Iris pigment epithelial cell (primary cell): ENCODE results near the gene TOPAZ1.

ENCODE experiments used
- DNase-seq: peaks from one replicate; pipeline ENCODE4 v3.0.0-alpha.2; 2011; ENCODE audit warnings: low read depth

Gene TOPAZ1

GRCh38 chr3:44242721-44243120 is 1.0 kb downstream of the TOPAZ1 start:
- DNase-seq = no peak

- no peak for DNase-seq
Measured at GRCh38 chr3:44248152-44248551, 6.5 kb downstream of the TOPAZ1 start.

- peak; percentile 36 for DNase-seq
Measured at GRCh38 chr3:44252332-44252959, 10.8 kb downstream of the TOPAZ1 start.

GRCh38 chr3:44259404-44259803 is 17.7 kb downstream of the TOPAZ1 start:
- DNase-seq = no peak

GRCh38 chr3:44264146-44264545 is 22.5 kb downstream of the TOPAZ1 start:
- DNase-seq = no peak

- DNase-seq = no peak
Measured at GRCh38 chr3:44265815-44266214, 24.1 kb downstream of the TOPAZ1 start.

- DNase-seq = no peak
Measured at GRCh38 chr3:44272191-44272590, 30.5 kb downstream of the TOPAZ1 start.

GRCh38 chr3:44277925-44278324 is 36.2 kb downstream of the TOPAZ1 start:
- DNase-seq = no peak

GRCh38 chr3:44280077-44280476 is 38.4 kb downstream of the TOPAZ1 start:
- DNase-seq = no peak

- DNase-seq = no peak
Measured at GRCh38 chr3:44280631-44281030, 38.9 kb downstream of the TOPAZ1 start.

GRCh38 chr3:44284949-44285348 is 43.3 kb downstream of the TOPAZ1 start:
- no peak for DNase-seq

GRCh38 chr3:44289882-44290462 is 48.3 kb downstream of the TOPAZ1 start:
- no peak for DNase-seq

- DNase-seq = no peak
Measured at GRCh38 chr3:44292276-44292675, 50.6 kb downstream of the TOPAZ1 start.

- no peak for DNase-seq
Measured at GRCh38 chr3:44292947-44293346, 51.3 kb downstream of the TOPAZ1 start.

GRCh38 chr3:44297255-44297654 is 55.6 kb downstream of the TOPAZ1 start:
- no peak for DNase-seq

GRCh38 chr3:44301746-44302145 is 60.1 kb downstream of the TOPAZ1 start:
- no peak for DNase-seq

- DNase-seq = no peak
Measured at GRCh38 chr3:44309500-44309899, 67.8 kb downstream of the TOPAZ1 start.

GRCh38 chr3:44318891-44319311 is 77.2 kb downstream of the TOPAZ1 start:
- no peak for DNase-seq

GRCh38 chr3:44321335-44321734 is 79.6 kb downstream of the TOPAZ1 start:
- no peak for DNase-seq

GRCh38 chr3:44323341-44323955 is 81.8 kb downstream of the TOPAZ1 start:
- peak; percentile 65 for DNase-seq

GRCh38 chr3:44324584-44324983 is 82.9 kb downstream of the TOPAZ1 start:
- no peak for DNase-seq

- peak; percentile 56 for DNase-seq
Measured at GRCh38 chr3:44326019-44326418, 84.3 kb downstream of the TOPAZ1 start.

- no peak for DNase-seq
Measured at GRCh38 chr3:44326515-44326914, 84.8 kb downstream of the TOPAZ1 start.

GRCh38 chr3:44329946-44330345 is 88.3 kb downstream of the TOPAZ1 start:
- no peak for DNase-seq
